ENCODE data around the gene KLF9.
A peak's percentile ranks its signal among the peaks of the same experiment; 100 is the strongest.

Gene KLF9

GRCh38 chr9:70352356-70352755 is 62.1 kb downstream of the KLF9 start:
- no peak for DNase-seq

DNA sequence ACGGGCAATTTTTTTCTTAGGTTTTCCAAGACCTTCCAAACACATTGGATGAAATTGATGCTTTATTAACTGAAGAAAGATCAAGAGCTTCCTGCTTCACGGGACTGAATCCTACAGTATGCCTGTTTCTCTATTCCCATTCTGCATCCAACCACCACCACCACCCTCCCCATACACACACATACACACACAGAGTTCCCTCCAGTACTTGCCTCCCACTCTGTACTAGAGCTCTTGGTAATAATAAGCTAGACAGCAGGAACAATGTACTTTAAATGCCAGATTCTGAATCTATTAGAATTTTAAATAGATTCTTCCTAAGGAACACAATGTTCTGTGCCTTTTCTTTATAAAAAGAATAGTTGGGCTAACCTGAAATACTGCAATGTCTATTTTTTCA is 67.4 kb downstream of the KLF9 start:
- DNase-seq = no peak

DNA sequence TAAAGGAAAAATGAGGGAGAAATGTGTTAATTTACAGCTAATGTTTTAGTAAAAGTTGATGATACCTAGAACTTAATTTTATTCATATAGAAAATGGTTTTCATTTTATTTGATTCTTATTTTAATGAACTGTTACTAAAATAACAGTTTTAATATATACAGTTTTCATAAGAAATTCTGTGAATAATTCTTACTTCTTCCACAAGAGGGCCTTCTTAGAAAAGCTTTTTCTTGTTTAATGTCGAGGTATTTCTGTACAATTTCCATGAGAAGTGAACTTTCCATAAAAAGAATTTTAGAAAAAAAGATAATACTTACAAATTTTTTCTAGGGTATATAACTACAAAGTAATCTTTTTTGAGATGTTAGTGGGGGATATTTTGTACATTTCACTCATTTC is 73.9 kb downstream of the KLF9 start:
- DNase-seq = peak; percentile 45 to 67
